Suprapubic skin (tissue), 4 donors: ENCODE data around the gene LRRC43. TPM values are rescaled to one million over a fixed set of nuclear protein-coding genes. Genes with fewer than 3 reads are reported as not detected.

ENCODE experiments used
- DNase-seq, 2 donors: peaks; one replicate each; pipeline ENCODE4 v3.0.0-alpha.2; 2019; ENCODE audit warnings: low spot score in 2 of 2
- H3K27ac ChIP-seq: fragments of 200-600 bp; sonication (generic); one replicate; pipeline ENCODE4 v1.5.1; 2019
- H3K27me3 ChIP-seq: fragments of 200-600 bp; sonication (generic); one replicate; pipeline ENCODE4 v1.5.1; 2019
- H3K36me3 ChIP-seq: fragments of 200-600 bp; sonication (generic); one replicate; pipeline ENCODE4 v1.5.1; 2019
- H3K4me1 ChIP-seq: fragments of 200-600 bp; sonication (generic); one replicate; pipeline ENCODE4 v1.5.1; 2019
- H3K4me3 ChIP-seq: fragments of 200-600 bp; sonication (generic); one replicate; pipeline ENCODE4 v1.5.1; 2019; ENCODE audit warnings: mild to moderate bottlenecking
- H3K9me3 ChIP-seq: fragments of 200-600 bp; sonication (generic); one replicate; pipeline ENCODE4 v1.5.1; 2019
- EP300 ChIP-seq: sonication (generic); formaldehyde crosslinking; IDR thresholded peaks from one replicate; pipeline ENCODE4 v1.6.1; 2017; ENCODE audit warnings: antibody characterized with exemption
- POLR2A ChIP-seq, 2 donors: fragments of 450-650 bp; IDR thresholded peaks; one replicate each; pipeline ENCODE4 v1.6.1; 2017; ENCODE audit warnings: antibody characterized with exemption in 2 of 2, mild to moderate bottlenecking in 2 of 2, moderate library complexity in 2 of 2
- POLR2AphosphoS5 ChIP-seq, 3 donors: sonication (generic); formaldehyde crosslinking; IDR thresholded peaks; one replicate each; pipeline ENCODE4 v1.6.1; 2017; ENCODE audit warnings: antibody characterized with exemption in 3 of 3
- WGBS: methylation state at CpG from one replicate; pipeline ENCODE4 v1.1.5; 2018; 5-methylcytosine and 5-hydroxymethylcytosine counted together
- total RNA-seq, 4 donors: library from RNA; depleted of rRNA; stranded (reverse); fragments of >200 nt; gene quantifications; one replicate each; pipeline ENCODE4 v1.1.0, GENCODE V29; 2016
- TF ChIP-seq, protein P1 (sequence below), 2 donors: fragments of 200-600 bp in 1 of 2; fragments of 450-650 bp in 1 of 2; sonication (generic) in 1 of 2; IDR thresholded peaks; one replicate each; pipeline ENCODE4 v1.5.1; 2016 to 2019; ENCODE audit warnings: antibody characterized with exemption in 2 of 2, mild to moderate bottlenecking in 1 of 2, moderate library complexity in 1 of 2

Gene LRRC43
- total RNA-seq, 4 donors from 2014 or later: 1.1 TPM; not detected in 3

DNA sequence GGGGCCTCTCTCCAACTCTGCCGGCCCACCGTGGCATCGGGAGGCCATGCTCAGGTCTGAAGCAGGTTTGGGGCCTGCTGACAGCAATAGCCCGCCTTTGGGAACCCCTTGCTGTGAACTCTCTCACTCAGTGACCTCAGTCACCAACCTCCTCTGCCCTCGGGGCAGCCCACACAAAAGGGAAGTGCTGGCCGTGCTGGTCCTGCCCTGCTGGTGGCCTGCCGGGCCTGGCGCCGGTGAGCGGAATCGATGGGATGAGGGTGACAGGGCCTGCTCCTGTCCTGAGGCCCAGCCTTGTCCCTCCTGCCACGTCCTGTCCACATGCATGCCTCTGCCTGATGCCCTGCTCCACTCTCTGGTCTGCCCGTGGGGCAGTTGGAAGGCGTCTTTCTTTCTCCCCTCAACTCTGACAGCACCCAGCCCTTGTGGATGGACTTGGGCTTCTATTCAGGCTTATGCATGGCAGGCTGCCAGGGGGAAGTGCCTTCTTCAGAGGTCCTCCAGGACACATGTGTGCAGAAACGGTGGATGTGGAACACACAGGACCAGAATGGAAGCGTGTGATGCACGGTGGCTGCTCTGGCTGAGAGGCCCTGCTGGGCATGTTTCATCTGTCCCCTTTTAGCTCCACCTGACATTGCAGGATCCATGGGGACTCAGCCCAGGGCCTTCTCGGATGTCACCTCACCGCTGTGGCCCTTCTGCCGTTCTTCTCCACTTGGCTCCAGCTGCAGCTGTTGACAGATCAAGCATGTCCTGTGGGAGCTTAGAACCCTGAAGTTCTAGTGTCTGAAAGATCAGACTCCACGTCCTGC, 40.8 kb upstream of the LRRC43 start:
- WGBS: 77% methylated on average over 13 of the region's 21 CpGs
- H3K27me3 ChIP-seq: no peaks in the 10 kb centered on the region
- no peak overlapping the region for H3K4me3 ChIP-seq
- DNase-seq: no peak
- H3K27ac ChIP-seq: no peak overlapping the region
- H3K36me3 ChIP-seq: peaks cover 59% of the 10 kb centered on the region
- TF ChIP-seq, protein P1, sequence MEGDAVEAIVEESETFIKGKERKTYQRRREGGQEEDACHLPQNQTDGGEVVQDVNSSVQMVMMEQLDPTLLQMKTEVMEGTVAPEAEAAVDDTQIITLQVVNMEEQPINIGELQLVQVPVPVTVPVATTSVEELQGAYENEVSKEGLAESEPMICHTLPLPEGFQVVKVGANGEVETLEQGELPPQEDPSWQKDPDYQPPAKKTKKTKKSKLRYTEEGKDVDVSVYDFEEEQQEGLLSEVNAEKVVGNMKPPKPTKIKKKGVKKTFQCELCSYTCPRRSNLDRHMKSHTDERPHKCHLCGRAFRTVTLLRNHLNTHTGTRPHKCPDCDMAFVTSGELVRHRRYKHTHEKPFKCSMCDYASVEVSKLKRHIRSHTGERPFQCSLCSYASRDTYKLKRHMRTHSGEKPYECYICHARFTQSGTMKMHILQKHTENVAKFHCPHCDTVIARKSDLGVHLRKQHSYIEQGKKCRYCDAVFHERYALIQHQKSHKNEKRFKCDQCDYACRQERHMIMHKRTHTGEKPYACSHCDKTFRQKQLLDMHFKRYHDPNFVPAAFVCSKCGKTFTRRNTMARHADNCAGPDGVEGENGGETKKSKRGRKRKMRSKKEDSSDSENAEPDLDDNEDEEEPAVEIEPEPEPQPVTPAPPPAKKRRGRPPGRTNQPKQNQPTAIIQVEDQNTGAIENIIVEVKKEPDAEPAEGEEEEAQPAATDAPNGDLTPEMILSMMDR (IDR thresholded peaks at IDR 0.05): no peak
- TF ChIP-seq POLR2AphosphoS5 (IDR thresholded peaks at IDR 0.05) (no peak), POLR2A (IDR thresholded peaks at IDR 0.05) (no peak), EP300 (no peak)
- no peaks in the 10 kb centered on the region for H3K9me3 ChIP-seq
- peaks cover 4% of the 10 kb centered on the region for H3K4me1 ChIP-seq

DNA sequence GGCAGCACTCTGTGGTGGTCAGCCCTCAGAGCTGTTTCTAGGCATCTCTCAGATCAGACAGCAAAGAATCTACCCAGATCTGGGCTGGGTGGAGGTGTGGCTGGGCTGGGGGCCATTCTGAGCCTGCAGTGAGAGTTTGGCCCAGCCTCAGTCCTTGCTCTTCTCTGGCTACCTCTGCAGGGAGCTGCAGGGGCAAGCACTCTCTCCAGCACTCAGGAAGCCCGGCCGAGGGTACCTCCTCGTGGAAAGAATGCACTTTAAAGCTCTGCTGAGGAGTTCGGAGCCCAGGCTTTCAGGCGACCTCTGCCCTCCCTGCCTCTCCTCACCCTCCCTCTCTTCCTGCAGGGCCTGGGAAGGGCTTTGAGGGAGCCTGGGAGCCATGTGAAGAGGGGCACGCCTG, 40.1 kb upstream of the LRRC43 start:
- TF ChIP-seq, protein P1 (IDR thresholded peaks at IDR 0.05): no peak
- TF ChIP-seq POLR2AphosphoS5 (IDR thresholded peaks at IDR 0.05) (no peak), POLR2A (IDR thresholded peaks at IDR 0.05) (no peak), EP300 (no peak)
- Histone ChIP-seq H3K4me1 (peaks cover 4% of the 10 kb centered on the region), H3K27me3 (no peaks in the 10 kb centered on the region), H3K4me3 (no peak overlapping the region), H3K36me3 (peaks cover 59% of the 10 kb centered on the region), H3K27ac (no peak overlapping the region), H3K9me3 (no peaks in the 10 kb centered on the region)
- WGBS: 100% methylated on average over 1 of the region's 6 CpGs
- no peak for DNase-seq

DNA sequence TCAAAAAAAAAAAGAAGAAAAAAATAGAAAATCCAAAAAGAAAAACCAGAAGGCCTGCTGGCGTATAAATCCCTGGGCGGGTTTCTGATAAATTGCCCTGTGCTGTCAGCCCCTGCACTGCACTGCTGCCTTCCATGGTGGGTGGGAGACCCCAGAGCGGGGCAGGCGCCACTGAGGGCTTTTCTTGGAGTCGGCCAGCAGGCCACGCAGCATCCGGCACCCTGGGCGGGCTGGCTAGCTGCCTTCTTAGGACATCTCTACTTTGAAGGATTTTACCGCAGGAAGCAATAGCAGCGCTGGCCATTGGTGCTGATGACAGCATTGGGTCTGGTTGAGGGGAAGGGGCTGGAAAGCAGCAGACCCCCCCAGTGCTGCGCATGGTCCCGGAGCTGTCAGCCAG, 38.0 kb upstream of the LRRC43 start:
- peaks cover 42% of the 10 kb centered on the region for H3K36me3 ChIP-seq
- H3K27me3 ChIP-seq: no peaks in the 10 kb centered on the region
- H3K9me3 ChIP-seq: no peaks in the 10 kb centered on the region
- 92% methylated on average over 8 of the region's 12 CpGs for WGBS
- no peaks in the 10 kb centered on the region for H3K4me1 ChIP-seq
- no peak overlapping the region for H3K27ac ChIP-seq
- no peak for DNase-seq
- TF ChIP-seq, protein P1 (IDR thresholded peaks at IDR 0.05): no peak
- no peak for TF ChIP-seq POLR2AphosphoS5 (IDR thresholded peaks at IDR 0.05)
- TF ChIP-seq POLR2A (IDR thresholded peaks at IDR 0.05): no peak
- TF ChIP-seq EP300: no peak
- H3K4me3 ChIP-seq: no peak overlapping the region

DNA sequence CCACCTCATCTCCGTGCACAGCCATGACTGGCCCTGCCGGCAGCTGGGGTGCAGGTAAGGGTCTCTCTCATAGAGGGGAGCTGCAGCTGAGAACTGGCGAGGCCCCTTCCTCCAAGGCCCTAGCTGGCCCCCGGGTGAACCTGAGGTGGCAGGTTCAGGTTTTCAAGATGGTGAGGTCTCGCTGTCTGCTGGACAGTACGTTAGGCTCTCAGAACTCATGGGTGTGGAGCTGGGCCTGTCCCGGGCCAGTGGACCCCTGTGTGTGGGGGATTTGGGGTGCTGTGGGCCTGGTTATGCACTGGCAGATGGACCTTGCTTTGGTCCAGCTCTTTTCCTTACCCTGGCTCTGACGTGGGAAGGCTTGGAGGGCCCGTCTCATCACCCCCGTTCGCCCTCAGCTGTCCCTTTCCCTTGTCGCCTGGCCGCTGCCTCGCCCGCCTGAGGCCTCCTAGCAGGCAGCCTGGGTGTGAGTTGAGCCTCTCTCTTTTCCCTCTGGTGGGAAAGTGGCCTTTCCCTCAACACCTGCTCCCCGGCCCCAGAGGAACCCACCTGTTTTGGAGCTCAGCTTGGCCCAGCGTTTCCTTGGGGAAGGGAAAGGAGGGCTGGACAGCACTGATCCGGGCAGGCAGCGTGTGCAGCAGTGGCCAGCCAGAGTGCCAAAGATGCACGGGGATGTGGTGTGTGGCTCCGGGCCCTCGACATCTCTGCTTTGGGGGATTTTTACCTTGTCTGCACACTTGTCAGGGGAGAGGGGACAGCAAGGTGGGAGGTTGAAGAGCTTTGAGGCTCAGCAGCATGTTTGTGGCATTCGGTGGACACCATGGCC, 37.2 kb upstream of the LRRC43 start:
- Histone ChIP-seq H3K4me1 (no peaks in the 10 kb centered on the region), H3K36me3 (peaks cover 34% of the 10 kb centered on the region), H3K9me3 (no peaks in the 10 kb centered on the region), H3K4me3 (no peak overlapping the region), H3K27ac (no peak overlapping the region), H3K27me3 (no peaks in the 10 kb centered on the region)
- TF ChIP-seq, protein P1 (IDR thresholded peaks at IDR 0.05): no peak
- TF ChIP-seq POLR2A (IDR thresholded peaks at IDR 0.05): no peak
- no peak for TF ChIP-seq EP300
- no peak for TF ChIP-seq POLR2AphosphoS5 (IDR thresholded peaks at IDR 0.05)
- no peak for DNase-seq
- 84% methylated on average over 14 of the region's 23 CpGs for WGBS
